Type B pancreatic cell (in vitro differentiated cells): Measurements from ENCODE around the gene CDK18. TPM values are rescaled to one million over a fixed set of nuclear protein-coding genes. Genes with fewer than 3 reads are reported as not detected.

ENCODE experiments used
- DNase-seq: peaks from one replicate; pipeline ENCODE4 v3.0.0; 2021; ENCODE audit warnings: mixed read lengths; ENCODE audit not compliant: unreplicated experiment; ENCODE audit errors: extremely low spot score
- H3K27ac Mint-ChIP-seq: 2 replicates; pipeline ENCODE4 v1.8.0; 2021; ENCODE audit warnings: mild to moderate bottlenecking, mixed read lengths
- H3K27me3 Mint-ChIP-seq: 2 replicates; pipeline ENCODE4 v1.8.0; 2021; ENCODE audit warnings: mixed read lengths
- H3K36me3 Mint-ChIP-seq: 2 replicates; pipeline ENCODE4 v1.8.0; 2021; ENCODE audit warnings: mixed read lengths
- H3K4me1 Mint-ChIP-seq: one replicate; pipeline ENCODE4 v1.8.0; 2021; ENCODE audit warnings: mixed read lengths; ENCODE audit not compliant: unreplicated experiment
- H3K4me3 Mint-ChIP-seq: 2 replicates; pipeline ENCODE4 v1.8.0; 2021; ENCODE audit warnings: mild to moderate bottlenecking, mixed read lengths
- H3K9me3 Mint-ChIP-seq: 2 replicates; pipeline ENCODE4 v1.8.0; 2021; ENCODE audit warnings: mixed read lengths
- CTCF ChIP-seq: fragments of 200-600 bp; sonication (generic); conservative IDR thresholded peaks from 2 replicates; pipeline ENCODE4 v1.5.0; 2021; ENCODE audit warnings: antibody characterized with exemption, mild to moderate bottlenecking
- total RNA-seq: library from RNA; stranded (reverse); gene quantifications from 2 replicates; pipeline ENCODE4 v1.2.1, GENCODE V29; 2021; ENCODE audit warnings: low replicate concordance

Gene CDK18
- total RNA-seq, 1 donor from 2014 or later, result 19.3 TPM

DNA sequence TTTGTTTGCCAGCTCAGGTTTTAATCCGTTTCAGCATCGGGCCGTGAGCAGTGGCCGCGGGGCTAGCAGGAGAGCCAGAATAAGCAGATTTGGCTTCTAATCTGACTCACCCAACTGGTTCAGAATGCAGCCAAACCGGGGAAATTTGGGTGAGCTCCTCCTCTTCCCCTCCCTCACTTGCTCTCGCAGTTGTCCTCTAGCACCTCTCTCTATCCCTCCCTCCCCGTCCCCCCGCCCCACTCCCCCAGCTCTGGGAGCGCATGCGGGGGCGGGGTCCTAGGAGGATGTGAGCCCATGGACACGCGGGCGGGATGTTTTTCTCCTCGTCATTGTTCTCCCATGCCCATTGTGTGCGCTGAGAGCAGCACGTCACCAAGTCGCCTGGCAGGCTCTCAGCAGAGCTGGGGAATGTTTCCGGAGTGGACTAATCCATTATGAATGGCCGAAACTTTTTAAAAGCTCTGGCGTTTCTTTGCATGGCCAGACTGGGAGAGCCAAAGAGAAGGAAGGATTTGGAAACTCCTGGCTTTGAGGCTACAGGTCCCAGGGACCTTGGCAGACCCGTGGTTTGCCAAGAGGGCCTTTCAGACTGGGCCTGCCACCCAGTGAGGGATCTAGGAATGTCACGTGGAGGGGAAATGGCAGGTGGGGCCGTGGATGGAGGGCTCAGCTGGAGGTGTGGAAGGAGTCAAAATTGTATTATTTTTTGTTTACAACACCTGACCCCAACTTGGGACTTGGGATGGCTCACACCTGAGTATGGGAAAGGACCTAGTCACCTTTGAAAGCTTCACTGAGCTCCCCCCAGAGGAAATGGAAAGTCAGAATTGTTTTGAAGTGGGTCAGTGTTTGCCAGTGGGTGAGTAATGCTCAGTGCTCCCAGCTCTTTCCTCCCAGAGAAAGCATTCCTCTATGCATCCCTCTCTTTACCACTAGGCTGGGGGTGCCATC is 39.2 kb downstream of the CDK18 start:
- no peaks in the 10 kb centered on the region for H3K9me3 Mint-ChIP-seq
- peak overlapping the region; percentile 87 for H3K4me3 Mint-ChIP-seq
- peaks cover 18% of the 10 kb centered on the region for H3K27me3 Mint-ChIP-seq
- peak; percentile 80 for DNase-seq
- TF ChIP-seq CTCF, result no peak
- peak overlapping the region; percentile 99 for H3K27ac Mint-ChIP-seq
- peaks cover 11% of the 10 kb centered on the region for H3K4me1 Mint-ChIP-seq
- peaks cover 4% of the 10 kb centered on the region for H3K36me3 Mint-ChIP-seq

GRCh38 chr1:205545001-205545919 is 40.8 kb downstream of the CDK18 start:
- no peak for TF ChIP-seq CTCF
- H3K27me3 Mint-ChIP-seq, result peaks cover 27% of the 10 kb centered on the region
- no peak overlapping the region for H3K4me3 Mint-ChIP-seq
- peak; percentile 58 for DNase-seq
- H3K36me3 Mint-ChIP-seq, result peaks cover 4% of the 10 kb centered on the region
- peaks cover 11% of the 10 kb centered on the region for H3K4me1 Mint-ChIP-seq
- H3K27ac Mint-ChIP-seq, result no peak overlapping the region
- no peaks in the 10 kb centered on the region for H3K9me3 Mint-ChIP-seq

DNA sequence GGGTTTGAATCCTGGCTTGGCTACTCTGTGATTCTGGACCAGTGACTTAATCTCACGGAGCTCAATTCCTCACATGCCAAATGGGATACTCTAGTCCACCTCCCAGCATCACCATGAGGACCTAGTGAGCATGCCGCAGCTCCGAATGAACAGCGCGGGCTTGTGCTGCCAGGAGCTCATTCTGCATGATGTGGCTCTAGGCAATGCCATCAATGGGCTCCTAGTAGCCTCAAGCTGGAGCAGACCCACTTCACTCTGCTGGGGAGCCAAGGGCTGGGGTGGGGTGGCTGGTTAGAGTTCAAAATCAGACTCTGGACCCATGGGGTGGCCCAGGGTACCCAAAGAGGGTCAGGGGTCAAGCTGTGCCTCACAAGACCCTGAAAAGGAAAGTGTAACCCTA is 41.5 kb downstream of the CDK18 start:
- H3K4me1 Mint-ChIP-seq, result peaks cover 11% of the 10 kb centered on the region

GRCh38 chr1:205546541-205546940 is 42.1 kb downstream of the CDK18 start:
- peaks cover 25% of the 10 kb centered on the region for H3K27me3 Mint-ChIP-seq

More for the DNA sequence above, 41.5 kb downstream of the CDK18 start:
- H3K27ac Mint-ChIP-seq, result no peak overlapping the region
- H3K27me3 Mint-ChIP-seq, result peaks cover 27% of the 10 kb centered on the region
- H3K4me3 Mint-ChIP-seq, result no peak overlapping the region
- TF ChIP-seq CTCF, result no peak
- peak; percentile 62 for DNase-seq
- H3K36me3 Mint-ChIP-seq, result peaks cover 4% of the 10 kb centered on the region
- no peaks in the 10 kb centered on the region for H3K9me3 Mint-ChIP-seq

More at GRCh38 chr1:205546541-205546940, 42.1 kb downstream of the CDK18 start:
- Mint-ChIP-seq H3K4me3 (no peak overlapping the region), H3K36me3 (peaks cover 4% of the 10 kb centered on the region), H3K9me3 (no peaks in the 10 kb centered on the region), H3K27ac (peak overlapping the region; percentile 31), H3K4me1 (peaks cover 11% of the 10 kb centered on the region)
- no peak for DNase-seq
- no peak for TF ChIP-seq CTCF
